ENCODE data around the gene OTUB2.

GRCh38 chr14:94050231-94050880, 24.2 kb downstream of the OTUB2 start:
- no peak for TF ChIP-seq CTCF (IDR thresholded peaks at IDR 0.05)
- no peak for TF ChIP-seq POLR2A (IDR thresholded peaks at IDR 0.05)
